Measurements from ENCODE around the gene EPS8L1.

EPS8L1 gene

DNA sequence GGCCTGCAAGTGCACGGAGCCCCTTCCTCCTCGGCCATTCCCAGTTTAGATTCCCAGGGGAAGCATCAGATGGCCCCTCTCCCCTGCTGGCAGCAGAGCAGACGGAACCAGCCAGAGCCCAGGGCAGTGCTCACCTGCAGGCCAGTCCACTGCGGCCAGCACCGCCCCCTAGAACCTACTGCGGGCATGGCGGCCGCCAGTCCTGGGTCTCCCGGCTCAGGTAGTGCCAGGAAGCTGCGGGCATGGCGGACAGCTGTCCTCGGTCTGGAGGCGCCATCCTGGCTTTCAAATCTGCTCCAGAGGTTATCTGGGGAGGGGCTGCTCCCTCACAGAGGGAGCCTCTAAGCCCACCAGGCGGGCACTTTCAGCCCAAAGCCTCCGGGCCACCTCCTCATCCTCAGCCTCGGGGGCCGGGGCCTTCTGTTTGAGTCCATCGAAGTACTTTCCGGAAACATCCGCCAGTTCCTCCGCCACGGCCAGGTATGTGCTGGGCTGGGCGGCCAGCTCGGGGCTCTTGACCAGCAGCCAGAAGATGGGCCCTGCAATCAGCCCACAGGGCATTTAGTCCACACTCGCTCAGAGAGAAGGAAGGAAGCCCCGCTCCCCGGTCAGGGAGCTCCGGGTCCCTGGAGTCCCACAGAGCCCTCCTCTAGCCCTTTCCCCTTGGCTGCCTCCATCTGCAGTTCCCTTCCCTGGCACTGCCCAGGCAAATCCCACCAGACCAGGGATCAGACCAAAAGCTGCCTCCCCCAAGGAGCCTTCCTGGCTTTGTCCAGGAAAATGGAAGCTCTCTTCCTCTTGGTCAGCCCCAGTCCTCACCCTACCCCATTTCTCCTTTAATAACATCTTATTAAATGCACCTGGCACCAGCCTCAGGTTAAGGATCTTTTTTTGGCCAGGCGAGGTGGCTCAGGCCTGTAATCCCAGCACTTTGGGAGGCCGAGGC lies 30.6 kb upstream of the EPS8L1 start:
- TF ChIP-seq, protein P1, sequence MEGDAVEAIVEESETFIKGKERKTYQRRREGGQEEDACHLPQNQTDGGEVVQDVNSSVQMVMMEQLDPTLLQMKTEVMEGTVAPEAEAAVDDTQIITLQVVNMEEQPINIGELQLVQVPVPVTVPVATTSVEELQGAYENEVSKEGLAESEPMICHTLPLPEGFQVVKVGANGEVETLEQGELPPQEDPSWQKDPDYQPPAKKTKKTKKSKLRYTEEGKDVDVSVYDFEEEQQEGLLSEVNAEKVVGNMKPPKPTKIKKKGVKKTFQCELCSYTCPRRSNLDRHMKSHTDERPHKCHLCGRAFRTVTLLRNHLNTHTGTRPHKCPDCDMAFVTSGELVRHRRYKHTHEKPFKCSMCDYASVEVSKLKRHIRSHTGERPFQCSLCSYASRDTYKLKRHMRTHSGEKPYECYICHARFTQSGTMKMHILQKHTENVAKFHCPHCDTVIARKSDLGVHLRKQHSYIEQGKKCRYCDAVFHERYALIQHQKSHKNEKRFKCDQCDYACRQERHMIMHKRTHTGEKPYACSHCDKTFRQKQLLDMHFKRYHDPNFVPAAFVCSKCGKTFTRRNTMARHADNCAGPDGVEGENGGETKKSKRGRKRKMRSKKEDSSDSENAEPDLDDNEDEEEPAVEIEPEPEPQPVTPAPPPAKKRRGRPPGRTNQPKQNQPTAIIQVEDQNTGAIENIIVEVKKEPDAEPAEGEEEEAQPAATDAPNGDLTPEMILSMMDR (IDR thresholded peaks at IDR 0.05; ENCODE audit: low read depth, low read length), result no peak
- no peak overlapping the region for H3K4me3 ChIP-seq (ENCODE audit: low read depth, low read length)

DNA sequence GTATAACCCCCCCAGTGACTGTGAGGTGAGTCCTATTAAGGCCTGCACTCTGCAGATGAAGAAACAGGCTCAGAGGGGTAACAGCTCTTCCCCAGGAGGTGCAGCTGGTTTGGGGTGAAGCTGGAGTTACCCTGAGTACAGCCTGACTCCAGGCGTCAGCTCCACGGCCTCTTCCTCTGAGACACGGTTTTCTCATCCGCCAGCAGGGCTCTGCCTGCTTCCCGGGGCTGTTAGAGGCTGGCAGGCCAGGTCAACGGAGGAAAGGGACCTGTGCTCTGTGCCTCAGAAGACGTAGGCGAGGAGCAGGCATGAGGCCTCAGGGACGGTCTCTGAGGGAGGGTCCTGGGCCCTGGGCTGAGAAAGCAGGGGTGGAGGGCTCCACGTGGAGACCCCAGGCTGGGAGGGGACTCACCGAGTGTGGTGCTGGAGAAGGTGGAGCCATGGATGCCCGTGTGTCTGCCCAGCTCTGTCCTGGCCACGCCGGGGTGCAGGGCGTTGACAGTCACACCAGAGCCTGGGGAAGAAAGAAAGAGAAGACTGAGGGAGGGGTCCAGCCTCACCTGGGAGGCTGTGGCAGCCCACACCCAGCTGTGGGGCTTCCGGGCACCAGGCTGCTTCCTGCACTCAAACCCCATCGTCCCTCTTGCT lies 28.6 kb upstream of the EPS8L1 start:
- H3K4me3 ChIP-seq (ENCODE audit: low read depth, low read length), result no peak overlapping the region
- TF ChIP-seq, protein P1 (IDR thresholded peaks at IDR 0.05; ENCODE audit: low read depth, low read length), result no peak

DNA sequence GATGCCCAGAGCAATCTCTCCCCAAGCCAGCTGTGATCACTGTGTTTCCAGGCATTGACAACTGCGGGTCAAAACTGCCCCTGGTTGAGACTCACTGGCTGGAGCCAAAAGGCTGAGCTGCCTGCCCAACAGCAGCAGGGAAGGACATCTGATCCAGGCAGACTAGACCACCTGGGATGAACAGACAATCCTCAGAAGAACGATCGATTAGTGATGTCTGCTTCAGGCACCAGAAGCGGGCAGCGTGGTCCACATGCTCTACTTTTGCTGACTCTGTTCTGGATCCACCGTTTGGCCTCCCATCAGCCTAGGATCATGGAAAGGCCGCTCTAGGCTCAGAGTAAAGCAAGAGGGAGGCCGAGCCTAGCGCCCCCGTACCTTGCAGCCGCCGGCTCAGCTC lies 27.7 kb upstream of the EPS8L1 start:
- TF ChIP-seq, protein P1 (IDR thresholded peaks at IDR 0.05; ENCODE audit: low read depth, low read length), result no peak
- H3K4me3 ChIP-seq (ENCODE audit: low read depth, low read length), result no peak overlapping the region

DNA sequence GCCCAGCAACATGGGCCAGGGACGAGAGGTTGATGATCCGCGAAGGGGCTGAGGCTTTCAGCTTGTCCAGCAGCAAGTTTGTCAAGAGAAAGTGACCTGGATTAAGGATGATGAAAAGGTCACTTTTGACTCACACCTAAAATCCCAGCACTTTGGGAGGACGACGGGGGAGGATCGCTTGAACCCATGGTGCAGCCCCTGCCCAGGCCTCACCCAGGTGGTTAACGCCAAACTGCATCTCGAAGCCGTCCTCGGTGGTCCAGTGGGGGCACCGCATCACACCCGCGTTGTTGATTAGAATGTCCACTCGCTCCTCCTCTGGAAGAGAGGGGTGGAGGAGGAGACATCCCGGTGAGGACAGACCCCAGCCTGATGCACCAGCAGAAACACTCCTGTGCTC lies 27.2 kb upstream of the EPS8L1 start:
- no peak overlapping the region for H3K4me3 ChIP-seq (ENCODE audit: low read depth, low read length)
- TF ChIP-seq, protein P1 (IDR thresholded peaks at IDR 0.05; ENCODE audit: low read depth, low read length), result no peak

DNA sequence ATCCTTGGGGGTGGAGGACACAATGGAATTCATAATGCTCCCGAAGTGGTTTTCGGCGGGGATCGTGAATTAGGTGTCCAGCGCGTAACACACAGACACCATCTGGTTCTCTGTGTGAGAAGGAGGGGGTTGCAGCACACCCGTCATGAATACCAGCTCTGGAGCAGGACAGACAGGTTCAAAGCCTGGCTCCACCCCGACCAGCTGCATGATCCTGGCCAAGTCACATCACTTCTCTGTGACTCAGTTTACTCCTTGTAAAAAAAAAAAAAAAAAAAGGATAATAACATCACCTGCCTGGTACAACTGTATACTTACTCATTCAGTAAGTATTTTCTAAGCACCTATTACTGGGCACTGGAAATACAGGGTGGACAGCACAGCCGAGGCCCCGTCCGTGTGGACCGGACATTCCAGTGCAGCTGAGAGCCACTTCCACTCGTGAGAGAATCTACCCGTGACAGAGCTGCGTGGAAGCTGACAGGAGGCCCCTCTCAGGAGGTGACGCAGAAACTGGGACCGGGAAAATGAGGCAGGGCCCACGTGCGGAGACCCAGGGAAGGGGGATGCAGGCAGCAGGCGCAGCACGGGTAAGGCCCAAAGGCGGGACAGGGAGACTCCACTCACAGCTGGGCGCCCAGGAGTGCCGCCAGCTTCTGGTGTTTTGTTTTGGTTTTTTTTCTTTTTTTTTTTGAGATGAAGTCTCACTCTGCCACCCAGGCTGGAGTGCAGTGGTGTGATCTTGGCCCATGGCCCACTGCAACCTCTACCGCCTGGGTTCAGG lies 24.7 kb upstream of the EPS8L1 start:
- no peak overlapping the region for H3K4me3 ChIP-seq (ENCODE audit: low read depth, low read length)
- TF ChIP-seq, protein P1 (IDR thresholded peaks at IDR 0.05; ENCODE audit: low read depth, low read length), result no peak

DNA sequence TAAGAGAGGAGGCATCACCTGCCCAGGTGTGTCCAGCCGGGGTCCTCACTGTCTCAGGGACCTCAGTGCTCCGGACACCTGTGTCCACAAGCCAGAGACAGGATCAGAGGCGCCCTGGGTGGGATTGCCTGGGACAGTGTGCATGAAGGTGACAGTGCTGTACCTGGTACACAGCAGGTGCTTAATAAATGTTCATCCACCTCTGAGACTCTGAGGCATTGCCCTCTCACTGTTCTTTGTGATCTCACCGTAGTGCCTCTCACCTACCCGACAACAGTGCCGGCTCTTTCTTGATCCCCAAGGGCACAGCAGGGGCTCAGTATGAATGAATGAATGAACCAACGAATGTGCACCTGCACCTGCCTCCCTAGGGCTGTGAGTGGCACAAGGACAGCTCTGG lies 21.9 kb upstream of the EPS8L1 start:
- TF ChIP-seq, protein P1 (IDR thresholded peaks at IDR 0.05; ENCODE audit: low read depth, low read length), result no peak

More for the DNA sequence above, 21.9 kb upstream of the EPS8L1 start:
- no peak overlapping the region for H3K4me3 ChIP-seq (ENCODE audit: low read depth, low read length)
